OCI-LY1 (cell line): ENCODE measurements around the gene CD40.

ENCODE experiments used
- H2AFZ ChIP-seq: fragments of 200-600 bp; sonication (generic), shearing (Covaris generic); 2 replicates; pipeline ENCODE4 v1.6.0; 2014; ENCODE audit warnings: antibody characterized with exemption, mild to moderate bottlenecking, low read length
- H3F3A ChIP-seq: fragments of 200-600 bp; sonication (generic), shearing (Covaris generic); 2 replicates; pipeline ENCODE4 v1.6.0; 2014; ENCODE audit warnings: mild to moderate bottlenecking, antibody characterized with exemption, low read length, moderate library complexity; ENCODE audit not compliant: insufficient read depth
- H3K27ac ChIP-seq: fragments of 200-600 bp; sonication (generic); 2 replicates; pipeline ENCODE4 v1.5.1; 2014; ENCODE audit warnings: low read length, mixed run types, mild to moderate bottlenecking, low read depth; ENCODE audit not compliant: poor library complexity, severe bottlenecking
- H3K27me3 ChIP-seq: fragments of 200-600 bp; sonication (generic); 2 replicates; pipeline ENCODE4 v1.6.0; 2014; ENCODE audit warnings: antibody characterized with exemption, mild to moderate bottlenecking, low read length, moderate library complexity; ENCODE audit not compliant: insufficient read depth
- H3K36me3 ChIP-seq: fragments of 200-600 bp; sonication (generic); 2 replicates; pipeline ENCODE4 v1.6.1; 2014; ENCODE audit warnings: mild to moderate bottlenecking, antibody characterized with exemption, low read length, moderate library complexity, mixed read lengths; ENCODE audit not compliant: insufficient read depth
- H3K4me1 ChIP-seq: fragments of 200-600 bp; sonication (generic); 2 replicates; pipeline ENCODE4 v1.5.1; 2014; ENCODE audit warnings: mild to moderate bottlenecking, low read length, moderate library complexity; ENCODE audit not compliant: insufficient read depth, severe bottlenecking
- H3K4me2 ChIP-seq: fragments of 200-600 bp; sonication (generic), shearing (Covaris generic); 2 replicates; pipeline ENCODE4 v1.6.1; 2014; ENCODE audit warnings: low read length
- H3K4me3 ChIP-seq: fragments of 200-600 bp; sonication (generic); 2 replicates; pipeline ENCODE4 v1.5.1; 2014; ENCODE audit warnings: low read length, low read depth, mild to moderate bottlenecking, mixed read lengths; ENCODE audit not compliant: poor library complexity, severe bottlenecking
- H3K79me2 ChIP-seq: fragments of 200-600 bp; shearing (Covaris generic); 2 replicates; pipeline ENCODE4 v1.6.1; 2016; ENCODE audit warnings: mixed run types, low read length, mixed read lengths; ENCODE audit not compliant: insufficient read depth
- H3K9ac ChIP-seq: fragments of 200-600 bp; sonication (generic), shearing (Covaris generic); 2 replicates; pipeline ENCODE4 v1.6.1; 2014; ENCODE audit warnings: mild to moderate bottlenecking, low read length, mixed read lengths
- H3K9me2 ChIP-seq: fragments of 200-600 bp; sonication (generic), shearing (Covaris generic); 2 replicates; pipeline ENCODE4 v1.6.1; 2014; ENCODE audit warnings: low read depth, mild to moderate bottlenecking, low read length, mixed read lengths
- H3K9me3 ChIP-seq: fragments of 200-600 bp; shearing (Covaris generic); 2 replicates; pipeline ENCODE4 v1.6.1; 2014; ENCODE audit warnings: low read length, mixed read lengths
- H4K20me1 ChIP-seq: fragments of 200-600 bp; sonication (generic), shearing (Covaris generic); 2 replicates; pipeline ENCODE4 v1.6.0; 2016; ENCODE audit warnings: mild to moderate bottlenecking, low read length; ENCODE audit not compliant: insufficient read depth
- CTCF ChIP-seq: fragments of 200-600 bp; sonication (generic), shearing (Covaris generic); IDR thresholded peaks from 2 replicates; pipeline ENCODE4 v1.5.1; 2017; ENCODE audit warnings: mild to moderate bottlenecking, antibody characterized with exemption, low read length, moderate library complexity, mixed read lengths
- EZH2 ChIP-seq: fragments of 200-600 bp; sonication (generic), shearing (Covaris generic); IDR thresholded peaks from 2 replicates; pipeline ENCODE4 v1.8.0; 2017; ENCODE audit warnings: borderline replicate concordance, mixed run types, mild to moderate bottlenecking, antibody characterized with exemption, low read length, moderate library complexity, mixed read lengths

Gene CD40

GRCh38 chr20:46117704-46118467 lies at the start of gene CD40:
CD40 (plus strand) TSS chr20:46118314; CDS start chr20:46118344, 30 bp downstream.
- peak within 1 kb of the TSS; percentile 79 for H3K4me2 ChIP-seq
- no peaks in the 10 kb centered on the region for H3F3A ChIP-seq
- no peaks in the 10 kb centered on the region for H3K27me3 ChIP-seq
- peak within 1 kb of the TSS; percentile 88 for H3K27ac ChIP-seq
- H2AFZ ChIP-seq, result peak within 1 kb of the TSS; percentile 44; the same call in 1 of the 2 replicates
- H3K9me2 ChIP-seq, result no peaks in the 10 kb centered on the region
- no peaks in the 10 kb centered on the region for H4K20me1 ChIP-seq
- no peaks in the 10 kb centered on the region for H3K79me2 ChIP-seq
- peaks cover 37% of the 10 kb centered on the region for H3K4me1 ChIP-seq
- H3K36me3 ChIP-seq, result peaks cover 18% of the 10 kb centered on the region; the same call in 1 of the 2 replicates
- no peak for TF ChIP-seq CTCF
- TF ChIP-seq EZH2, result no peak
- H3K9me3 ChIP-seq, result no peaks in the 10 kb centered on the region
- peak within 1 kb of the TSS; percentile 66 for H3K4me3 ChIP-seq
- peak within 1 kb of the TSS; percentile 63 for H3K9ac ChIP-seq

DNA sequence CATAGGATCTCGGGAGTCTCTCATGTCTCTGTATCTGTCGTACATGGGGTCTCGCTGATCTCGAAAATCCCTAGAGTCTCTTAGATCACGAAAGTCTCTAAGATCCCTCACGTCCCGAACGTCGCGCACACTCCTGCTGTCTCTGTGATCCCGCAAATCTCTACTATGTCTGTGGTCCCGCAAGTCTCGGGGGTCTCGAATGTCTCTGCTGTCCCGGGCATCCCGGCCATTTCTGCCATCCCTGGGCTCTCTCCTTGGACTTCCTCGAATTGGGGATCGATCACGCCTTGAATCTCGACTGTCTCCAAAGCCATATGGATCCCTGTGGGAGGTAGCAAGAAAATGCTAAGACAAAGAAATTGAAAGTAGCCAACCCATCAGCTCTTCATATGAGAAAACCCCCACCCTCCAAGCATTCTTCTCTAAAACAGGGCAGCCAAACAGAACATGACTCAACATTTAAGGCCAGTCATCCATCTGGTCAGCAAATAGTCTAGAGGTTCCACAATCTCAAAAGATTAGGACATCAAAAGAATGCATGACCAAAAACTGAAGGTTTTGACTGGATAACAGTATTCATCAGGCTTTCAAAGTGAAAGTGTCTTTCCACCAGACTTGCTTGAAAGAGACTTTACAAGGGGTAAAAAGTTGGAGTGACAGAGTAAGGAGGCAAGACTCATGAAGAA lies 47.8 kb upstream of the CD40 start:
- no peak overlapping the region for H3K4me3 ChIP-seq
- H3K36me3 ChIP-seq, result peaks cover 57% of the 10 kb centered on the region
- H3K4me1 ChIP-seq, result no peaks in the 10 kb centered on the region
- H3K9me3 ChIP-seq, result no peaks in the 10 kb centered on the region
- no peaks in the 10 kb centered on the region for H4K20me1 ChIP-seq
- no peak overlapping the region for H2AFZ ChIP-seq
- H3K4me2 ChIP-seq, result no peak overlapping the region
- no peaks in the 10 kb centered on the region for H3K79me2 ChIP-seq
- H3K9me2 ChIP-seq, result no peaks in the 10 kb centered on the region
- no peak overlapping the region for H3K9ac ChIP-seq
- no peak for TF ChIP-seq CTCF
- no peak for TF ChIP-seq EZH2
- H3F3A ChIP-seq, result no peaks in the 10 kb centered on the region
- H3K27me3 ChIP-seq, result no peaks in the 10 kb centered on the region
- no peak overlapping the region for H3K27ac ChIP-seq

DNA sequence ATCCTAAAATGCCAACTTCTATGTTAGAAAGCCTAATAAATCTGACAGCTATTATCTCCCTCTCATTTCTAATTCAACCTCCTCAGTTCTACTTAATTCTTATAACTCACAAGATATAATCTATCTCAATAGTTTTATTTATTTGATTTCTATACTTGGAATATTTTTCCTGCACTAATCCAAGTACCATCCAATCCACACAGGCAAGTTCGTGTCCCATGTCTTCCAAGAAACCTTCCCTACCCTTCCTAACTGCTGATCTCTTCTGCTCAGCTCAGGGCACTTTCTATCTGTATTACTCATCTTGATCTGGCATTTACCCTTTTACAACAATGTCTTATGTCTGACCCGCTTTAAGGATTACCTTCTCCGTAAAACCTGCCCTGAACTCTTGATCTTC lies 46.5 kb upstream of the CD40 start:
- no peaks in the 10 kb centered on the region for H3K79me2 ChIP-seq
- no peak for TF ChIP-seq EZH2
- no peak for TF ChIP-seq CTCF
- H2AFZ ChIP-seq, result no peak overlapping the region
- H3K4me1 ChIP-seq, result no peaks in the 10 kb centered on the region
- H3F3A ChIP-seq, result no peaks in the 10 kb centered on the region
- H4K20me1 ChIP-seq, result no peaks in the 10 kb centered on the region
- no peak overlapping the region for H3K4me3 ChIP-seq
- H3K27ac ChIP-seq, result no peak overlapping the region
- no peaks in the 10 kb centered on the region for H3K9me3 ChIP-seq
- no peaks in the 10 kb centered on the region for H3K9me2 ChIP-seq
- no peaks in the 10 kb centered on the region for H3K27me3 ChIP-seq
- H3K36me3 ChIP-seq, result peaks cover 55% of the 10 kb centered on the region
- no peak overlapping the region for H3K9ac ChIP-seq
- H3K4me2 ChIP-seq, result no peak overlapping the region
